Thyroid gland (tissue), 4 donors: ENCODE results near the gene ADAMTSL1.

Experiments used
- POLR2A ChIP-seq, 2 donors: fragments of 450-650 bp; IDR thresholded peaks; one replicate each; pipeline ENCODE4 v1.6.1; 2017; ENCODE audit warnings: antibody characterized with exemption in 2 of 2, mild to moderate bottlenecking in 2 of 2, moderate library complexity in 1 of 2
- TF ChIP-seq, protein P1 (sequence below), 6 experiments: fragments of 200-600 bp in 3 of 6; fragments of 450-650 bp in 3 of 6; sonication (generic) in 3 of 6; IDR thresholded peaks; one replicate each; pipeline ENCODE4 v1.5.1; 2016 to 2019; ENCODE audit warnings: antibody characterized with exemption in 6 of 6, mild to moderate bottlenecking in 2 of 6, inconsistent platforms in 1 of 6, moderate library complexity in 1 of 6

DNA sequence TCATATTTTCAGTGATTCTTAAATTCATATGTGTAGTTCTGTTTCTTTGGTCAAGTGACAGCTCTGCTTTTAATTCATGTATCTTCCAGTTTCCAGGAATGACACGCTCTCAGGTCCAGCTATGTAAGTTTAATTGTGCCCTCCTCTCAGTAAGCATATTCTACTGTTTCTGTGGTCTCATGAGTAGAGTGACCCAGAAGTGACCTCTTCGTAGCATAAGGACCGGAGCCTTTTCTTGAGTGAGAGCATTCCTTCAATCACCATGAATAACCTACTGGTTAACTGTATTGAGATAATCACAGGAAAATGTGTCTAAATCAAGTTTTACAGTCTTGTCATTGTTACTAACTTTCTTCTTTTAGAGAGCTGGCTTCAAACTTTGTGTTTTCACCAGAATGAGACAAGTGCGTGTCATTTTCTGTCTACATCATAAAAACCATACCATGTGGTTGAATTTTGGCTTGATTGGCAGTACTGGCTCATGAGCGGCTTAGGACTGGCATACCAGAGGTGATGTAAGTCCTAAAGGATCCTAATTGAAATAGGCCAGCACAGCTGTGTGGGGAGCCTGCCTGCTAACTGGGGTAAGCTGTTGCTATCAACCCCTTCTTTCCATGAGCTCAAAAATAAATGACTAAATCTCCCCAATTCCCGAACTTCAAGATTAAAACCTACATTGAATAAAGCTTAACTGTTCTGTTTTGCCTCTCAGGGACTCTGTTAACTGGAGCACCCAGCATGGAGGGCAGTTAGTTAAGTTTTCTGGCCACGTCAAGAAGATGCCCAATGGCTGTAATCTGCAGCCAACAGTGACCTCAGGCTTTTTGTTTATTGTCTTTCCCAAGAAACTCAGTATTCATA lies 4.8 kb downstream of the ADAMTSL1 start:
- TF ChIP-seq, protein P1, sequence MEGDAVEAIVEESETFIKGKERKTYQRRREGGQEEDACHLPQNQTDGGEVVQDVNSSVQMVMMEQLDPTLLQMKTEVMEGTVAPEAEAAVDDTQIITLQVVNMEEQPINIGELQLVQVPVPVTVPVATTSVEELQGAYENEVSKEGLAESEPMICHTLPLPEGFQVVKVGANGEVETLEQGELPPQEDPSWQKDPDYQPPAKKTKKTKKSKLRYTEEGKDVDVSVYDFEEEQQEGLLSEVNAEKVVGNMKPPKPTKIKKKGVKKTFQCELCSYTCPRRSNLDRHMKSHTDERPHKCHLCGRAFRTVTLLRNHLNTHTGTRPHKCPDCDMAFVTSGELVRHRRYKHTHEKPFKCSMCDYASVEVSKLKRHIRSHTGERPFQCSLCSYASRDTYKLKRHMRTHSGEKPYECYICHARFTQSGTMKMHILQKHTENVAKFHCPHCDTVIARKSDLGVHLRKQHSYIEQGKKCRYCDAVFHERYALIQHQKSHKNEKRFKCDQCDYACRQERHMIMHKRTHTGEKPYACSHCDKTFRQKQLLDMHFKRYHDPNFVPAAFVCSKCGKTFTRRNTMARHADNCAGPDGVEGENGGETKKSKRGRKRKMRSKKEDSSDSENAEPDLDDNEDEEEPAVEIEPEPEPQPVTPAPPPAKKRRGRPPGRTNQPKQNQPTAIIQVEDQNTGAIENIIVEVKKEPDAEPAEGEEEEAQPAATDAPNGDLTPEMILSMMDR (IDR thresholded peaks at IDR 0.05): no peak
- TF ChIP-seq POLR2A (IDR thresholded peaks at IDR 0.05): no peak
